ENCODE data around the gene SLC22A3.

Gene SLC22A3

DNA sequence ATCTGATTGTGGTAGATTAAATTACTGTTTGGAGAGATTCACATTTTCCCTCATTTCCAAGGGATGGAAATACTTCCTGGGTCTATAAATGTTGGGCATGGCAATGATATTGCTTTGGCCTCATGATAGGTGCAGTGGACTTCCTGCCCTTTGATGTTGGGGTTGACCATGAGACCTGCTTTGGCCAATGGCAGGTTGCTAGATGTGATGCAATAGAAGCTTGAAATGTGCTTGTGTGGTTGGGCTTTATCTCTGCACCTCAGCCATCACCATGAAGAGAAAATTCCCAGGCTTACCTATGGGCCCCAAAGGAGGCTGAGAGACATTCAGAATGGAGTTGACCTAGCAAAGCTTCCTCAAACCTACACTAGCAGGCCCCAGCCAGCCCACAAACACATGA is 69.4 kb downstream of the SLC22A3 start:
- DNase-seq (ENCODE audit: low read depth in 2 of 2), result no peak

DNA sequence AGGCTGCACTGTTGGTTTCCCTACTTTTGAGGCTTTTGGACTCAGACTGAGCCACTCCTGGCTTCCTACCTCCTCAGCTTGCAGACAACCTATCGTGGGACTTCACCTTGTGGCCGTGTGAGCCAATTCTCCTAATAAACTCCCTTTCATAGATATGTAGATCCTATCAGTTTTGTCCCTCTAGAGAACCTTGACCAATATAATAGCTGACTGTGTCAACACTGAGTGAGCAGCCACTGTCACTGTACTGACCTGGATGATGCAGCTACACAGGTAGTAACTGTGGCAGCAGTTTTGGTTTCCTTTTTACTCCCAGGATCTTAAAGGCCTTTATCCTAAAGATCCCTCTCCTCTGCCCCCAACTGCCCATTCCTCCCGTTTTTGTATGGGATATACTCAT is 70.2 kb downstream of the SLC22A3 start:
- no peak for DNase-seq (ENCODE audit: low read depth in 2 of 2)

GRCh38 chr6:160419488-160419887 is 71.3 kb downstream of the SLC22A3 start:
- DNase-seq (ENCODE audit: low read depth in 2 of 2), result no peak

- DNase-seq (ENCODE audit: low read depth in 2 of 2), result no peak
These were observed 72.2 kb downstream of the SLC22A3 start for GRCh38 chr6:160420253-160420968.

DNA sequence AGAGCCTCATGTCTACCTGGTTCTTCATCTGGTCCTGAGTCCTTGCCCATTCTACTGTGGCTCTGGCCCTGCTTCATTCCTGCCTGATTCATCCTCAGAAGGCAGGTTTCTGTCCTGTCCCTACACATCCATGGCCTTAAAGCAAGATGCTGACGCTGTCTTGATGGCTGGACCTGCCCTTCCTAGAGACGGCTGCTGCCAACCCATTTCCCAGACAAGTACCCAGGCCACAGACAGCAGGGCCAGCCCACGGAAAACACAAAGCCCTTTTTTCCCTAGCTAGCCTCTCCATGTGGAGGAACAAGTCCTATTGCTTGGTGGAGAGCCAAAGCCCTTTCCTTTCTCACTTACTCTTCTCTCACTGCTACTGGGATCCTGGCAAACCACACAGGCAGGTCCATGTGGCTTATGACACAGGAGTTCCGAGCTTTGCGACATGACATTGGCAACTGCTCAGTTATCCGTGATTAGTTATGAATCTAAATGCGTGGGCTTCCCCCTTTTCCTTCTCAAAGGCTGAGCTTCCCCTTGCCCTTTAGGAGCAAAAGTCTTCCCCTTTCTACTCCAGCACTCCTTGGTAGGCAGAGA is 72.9 kb downstream of the SLC22A3 start:
- DNase-seq (ENCODE audit: low read depth in 2 of 2), result no peak

GRCh38 chr6:160421854-160422253 is 73.7 kb downstream of the SLC22A3 start:
- DNase-seq (ENCODE audit: low read depth in 2 of 2), result no peak

DNA sequence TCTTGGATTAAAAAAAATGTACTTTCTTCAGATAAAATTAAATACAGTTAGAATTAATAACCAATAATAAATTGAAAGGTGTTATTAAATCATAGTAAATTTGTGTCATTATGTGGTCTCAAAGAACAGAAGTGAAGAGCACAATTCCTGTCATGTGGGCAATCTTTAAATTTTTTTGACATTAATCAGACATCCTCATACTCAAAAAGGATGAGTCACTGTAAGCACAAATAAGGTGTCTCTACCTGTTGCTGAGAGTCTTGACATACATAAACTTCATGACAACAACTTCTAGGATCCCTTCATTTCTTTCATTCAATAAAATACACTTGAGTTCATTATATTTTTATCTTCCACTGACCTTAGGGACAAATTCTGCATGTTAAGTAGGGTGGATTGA is 76.1 kb downstream of the SLC22A3 start:
- no peak for DNase-seq (ENCODE audit: low read depth in 2 of 2)

DNA sequence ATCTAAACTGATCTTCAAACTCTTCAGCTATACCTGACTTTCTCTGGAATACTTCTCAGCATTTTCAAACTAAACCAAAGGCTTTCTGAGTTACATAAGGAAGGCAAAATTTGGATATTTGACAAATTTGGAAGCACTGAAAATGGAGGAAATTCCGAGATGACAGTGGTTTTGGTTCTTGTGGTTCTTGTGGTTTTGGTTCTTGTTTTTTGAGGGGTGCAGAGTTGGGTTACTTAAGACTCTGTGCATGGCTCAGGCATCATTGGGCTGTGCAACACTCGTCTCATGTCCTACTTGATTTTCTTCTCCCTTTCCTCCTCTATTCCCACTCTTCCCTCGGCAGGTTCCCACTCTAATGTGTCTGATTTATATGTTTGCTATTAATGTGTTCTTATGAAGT is 78.0 kb downstream of the SLC22A3 start:
- no peak for DNase-seq (ENCODE audit: low read depth in 2 of 2)

DNA sequence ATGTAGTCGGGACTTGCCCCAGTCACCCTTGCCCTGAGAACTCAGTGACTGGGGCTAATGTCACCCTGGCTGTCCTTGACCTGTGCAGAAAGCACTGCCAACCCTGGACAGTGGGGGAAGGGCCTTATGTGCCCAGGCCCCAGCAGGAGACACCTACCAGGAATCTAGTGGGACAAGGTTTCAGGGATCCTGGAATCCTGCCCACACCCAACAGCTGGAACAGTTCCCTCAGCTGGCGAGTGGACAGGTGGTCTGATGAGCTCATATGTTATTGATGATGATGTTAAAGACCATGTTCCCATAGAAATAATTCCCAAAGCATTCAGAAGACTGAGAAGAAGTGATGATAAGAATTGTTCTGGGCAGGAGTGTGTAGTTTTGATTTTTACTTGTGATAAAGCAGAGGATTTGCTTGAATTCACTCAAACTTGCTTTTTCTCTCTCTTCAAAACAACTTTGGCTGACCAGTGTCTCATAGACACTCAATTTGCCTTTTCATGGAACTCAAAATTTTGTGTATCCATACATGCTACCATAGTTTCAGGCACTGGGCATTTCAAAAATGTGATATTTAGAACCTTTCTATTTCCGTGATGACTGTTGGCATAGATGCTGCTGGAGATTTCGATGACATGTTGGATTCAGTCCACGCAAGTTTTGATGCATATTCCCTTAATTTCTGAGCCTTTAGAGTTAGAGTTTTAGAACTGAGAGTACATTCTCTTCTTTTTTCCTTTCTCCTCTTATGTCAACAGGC is 79.3 kb downstream of the SLC22A3 start:
- DNase-seq (ENCODE audit: low read depth in 2 of 2), result no peak

GRCh38 chr6:160428069-160428430 is 79.9 kb downstream of the SLC22A3 start:
- no peak for DNase-seq (ENCODE audit: low read depth in 2 of 2)

- DNase-seq (ENCODE audit: low read depth in 2 of 2), result no peak
These were observed 80.8 kb downstream of the SLC22A3 start for GRCh38 chr6:160428818-160429619.

DNA sequence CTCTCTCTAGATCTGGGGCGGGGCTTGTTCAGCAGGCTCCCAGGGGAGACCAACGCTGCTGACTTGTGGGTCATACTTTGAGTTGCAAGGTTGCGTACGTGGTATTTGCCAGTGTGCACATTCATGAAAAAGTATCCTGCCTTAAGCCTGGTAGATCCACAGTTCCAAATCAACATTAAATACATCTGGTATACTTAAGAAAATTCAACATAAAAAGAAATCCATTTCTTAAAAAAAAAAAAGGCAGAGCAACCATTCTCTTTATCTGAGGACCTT is 81.4 kb downstream of the SLC22A3 start:
- no peak for DNase-seq (ENCODE audit: low read depth in 2 of 2)

- DNase-seq (ENCODE audit: low read depth in 2 of 2), result no peak
These were observed 82.0 kb downstream of the SLC22A3 start for GRCh38 chr6:160430203-160430602.

GRCh38 chr6:160430751-160431150 is 82.6 kb downstream of the SLC22A3 start:
- no peak for DNase-seq (ENCODE audit: low read depth in 2 of 2)

DNA sequence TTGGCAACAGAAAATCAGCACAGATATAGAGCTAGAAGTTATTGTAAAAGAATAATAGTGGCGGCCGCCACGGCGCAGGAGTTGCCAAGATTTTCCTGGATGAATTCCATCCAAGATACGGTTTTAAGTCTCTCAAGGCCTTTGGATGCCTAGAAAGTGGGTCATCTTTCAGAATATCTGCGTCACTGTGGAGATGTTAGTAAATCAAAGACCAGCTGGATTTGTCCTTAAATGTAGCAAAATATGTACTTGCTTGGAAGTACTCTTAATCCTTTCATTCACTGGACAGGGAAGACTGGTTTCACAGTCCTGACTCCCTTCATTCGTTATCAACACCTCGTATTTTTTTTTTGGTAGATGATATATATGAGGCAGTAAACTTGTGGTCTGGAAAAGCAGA is 83.0 kb downstream of the SLC22A3 start:
- no peak for DNase-seq (ENCODE audit: low read depth in 2 of 2)

GRCh38 chr6:160431791-160432404 is 83.7 kb downstream of the SLC22A3 start:
- DNase-seq (ENCODE audit: low read depth in 2 of 2), result no peak

GRCh38 chr6:160435935-160436334 is 87.8 kb downstream of the SLC22A3 start:
- DNase-seq (ENCODE audit: low read depth in 2 of 2), result no peak

GRCh38 chr6:160437154-160437553 is 89.0 kb downstream of the SLC22A3 start:
- DNase-seq (ENCODE audit: low read depth in 2 of 2), result no peak

- DNase-seq (ENCODE audit: low read depth in 2 of 2), result no peak
These were observed 89.6 kb downstream of the SLC22A3 start for GRCh38 chr6:160437775-160438174.

- DNase-seq (ENCODE audit: low read depth in 2 of 2), result no peak
These were observed 90.3 kb downstream of the SLC22A3 start for GRCh38 chr6:160438481-160438880.

DNA sequence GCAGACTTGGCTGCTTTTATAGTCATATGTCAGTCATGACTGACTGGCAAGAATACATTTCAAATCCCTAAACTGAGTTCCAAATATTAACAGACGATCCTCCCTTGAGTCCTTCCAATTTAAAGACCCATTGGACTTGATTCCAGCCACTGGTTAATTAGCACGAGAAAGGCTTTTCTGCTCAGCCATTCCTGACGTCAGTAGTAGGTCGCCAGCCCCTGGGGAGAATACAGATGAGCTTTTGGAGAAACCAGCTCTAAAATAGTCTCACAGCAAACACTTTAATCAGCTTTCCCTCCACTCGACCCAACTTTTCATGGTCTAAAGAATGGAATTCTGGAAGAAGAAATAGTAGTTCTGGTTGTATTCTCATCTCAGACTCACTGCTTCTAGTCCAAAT is 91.6 kb downstream of the SLC22A3 start:
- DNase-seq (ENCODE audit: low read depth in 2 of 2), result no peak

GRCh38 chr6:160442151-160442550 is 94.0 kb downstream of the SLC22A3 start:
- no peak for DNase-seq (ENCODE audit: low read depth in 2 of 2)

Data from stimulated activated CD8-positive, alpha-beta memory T cell treated with anti-CD3 and anti-CD28 coated beads, Interleukin-2, amount 100 ng/mL, for 1 hour (primary cell).